Measurements from ENCODE around the gene SLC9A9. TPM values are rescaled to one million over a fixed set of nuclear protein-coding genes. Genes with fewer than 3 reads are reported as not detected.

Gene SLC9A9
- total and polyA plus RNA-seq, 9 of the 15 experiments (the other 6 are each of a cell fraction or from before 2014, with no cell fraction given): 0.03 to 0.13 TPM; not detected in 7

DNA sequence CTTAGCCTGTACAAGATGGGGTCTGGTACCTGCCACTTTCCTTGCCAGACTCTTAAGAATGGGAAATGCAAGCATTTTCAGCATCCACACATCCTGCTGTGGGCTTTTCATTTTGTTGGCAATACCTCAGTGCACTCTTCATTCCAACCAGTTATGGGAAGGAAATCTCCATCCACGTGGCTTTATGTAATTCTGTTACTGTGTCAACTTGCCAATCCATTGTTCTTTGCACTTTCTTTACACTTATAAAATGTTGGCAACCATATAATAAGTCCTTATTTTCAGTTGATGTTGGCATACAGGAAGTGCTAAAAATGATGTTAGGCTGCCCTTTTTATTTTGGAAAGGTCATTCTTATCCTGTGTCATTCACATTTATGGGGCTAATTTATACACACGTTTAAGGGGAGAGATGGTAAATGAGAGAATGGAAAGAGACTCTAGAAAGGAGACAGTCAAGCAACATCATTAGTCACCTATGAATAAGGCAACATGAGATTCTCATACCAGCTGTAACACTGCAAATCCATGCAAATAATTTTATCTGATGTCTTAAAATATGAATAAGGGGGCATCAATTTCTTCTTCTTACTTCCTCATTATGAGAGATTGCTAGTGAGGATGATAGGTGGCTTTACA lies 490.0 kb downstream of the SLC9A9 start:
- H3K9me1 ChIP-seq (ENCODE audit: control insufficient read depth, insufficient read depth, low read length): no peaks in the 10 kb centered on the region
- no peak for DNase-seq (ENCODE audit: extremely low read depth in 1 of 4, low spot score in 3 of 4)
- intact Hi-C loops (cut with micrococcal nuclease): no loop called here
- H3K9me3 ChIP-seq (replicated peaks; ENCODE audit: control insufficient read depth, insufficient read depth, low read depth, low read length): no peaks in the 10 kb centered on the region
- WGBS (ENCODE audit: insufficient coverage, low coverage, missing lambda C conversion rate): 4% methylated on average over 2 of the region's 2 CpGs
- H3K9ac ChIP-seq (ENCODE audit: insufficient read depth in 1 of 2, low read depth in 2 of 2, low read length in 2 of 2): no peak overlapping the region
- H4K20me1 ChIP-seq (replicated peaks; ENCODE audit: control insufficient read depth, insufficient read depth, low read length): no peaks in the 10 kb centered on the region
- TF ChIP-seq, protein P1, sequence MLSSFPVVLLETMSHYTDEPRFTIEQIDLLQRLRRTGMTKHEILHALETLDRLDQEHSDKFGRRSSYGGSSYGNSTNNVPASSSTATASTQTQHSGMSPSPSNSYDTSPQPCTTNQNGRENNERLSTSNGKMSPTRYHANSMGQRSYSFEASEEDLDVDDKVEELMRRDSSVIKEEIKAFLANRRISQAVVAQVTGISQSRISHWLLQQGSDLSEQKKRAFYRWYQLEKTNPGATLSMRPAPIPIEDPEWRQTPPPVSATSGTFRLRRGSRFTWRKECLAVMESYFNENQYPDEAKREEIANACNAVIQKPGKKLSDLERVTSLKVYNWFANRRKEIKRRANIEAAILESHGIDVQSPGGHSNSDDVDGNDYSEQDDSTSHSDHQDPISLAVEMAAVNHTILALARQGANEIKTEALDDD (IDR thresholded peaks at IDR 0.05): no peak
- TF ChIP-seq NCOA4 (IDR thresholded peaks at IDR 0.05; ENCODE audit: partially characterized antibody): no peak
- TF ChIP-seq, protein P2, sequence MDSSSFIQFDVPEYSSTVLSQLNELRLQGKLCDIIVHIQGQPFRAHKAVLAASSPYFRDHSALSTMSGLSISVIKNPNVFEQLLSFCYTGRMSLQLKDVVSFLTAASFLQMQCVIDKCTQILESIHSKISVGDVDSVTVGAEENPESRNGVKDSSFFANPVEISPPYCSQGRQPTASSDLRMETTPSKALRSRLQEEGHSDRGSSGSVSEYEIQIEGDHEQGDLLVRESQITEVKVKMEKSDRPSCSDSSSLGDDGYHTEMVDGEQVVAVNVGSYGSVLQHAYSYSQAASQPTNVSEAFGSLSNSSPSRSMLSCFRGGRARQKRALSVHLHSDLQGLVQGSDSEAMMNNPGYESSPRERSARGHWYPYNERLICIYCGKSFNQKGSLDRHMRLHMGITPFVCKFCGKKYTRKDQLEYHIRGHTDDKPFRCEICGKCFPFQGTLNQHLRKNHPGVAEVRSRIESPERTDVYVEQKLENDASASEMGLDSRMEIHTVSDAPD (CRISPR knock-in tag; IDR thresholded peaks at IDR 0.05): no peak
- TF ChIP-seq ZNF253 (CRISPR knock-in tag; conservative IDR thresholded peaks at IDR 0.05): no peak
- no peak for TF ChIP-seq TRIM28 (IDR thresholded peaks at IDR 0.05)
- no peak for ATAC-seq
- H3K4me1 ChIP-seq (replicated peaks in 1 of 2; ENCODE audit: control insufficient read depth in 2 of 2, insufficient read depth in 2 of 2, low read length in 2 of 2): peaks cover 6 to 20% of the 10 kb centered on the region in 2 experiments; a peak in 4 of 5 replicates
- no peaks in the 10 kb centered on the region for H3K79me2 ChIP-seq (ENCODE audit: control insufficient read depth, insufficient read depth, low read length)
- ChIA-PET CTCF (ENCODE audit: low intra/inter-chr PET ratio) (no interaction called here), POLR2A (no interaction called here)
- no peak overlapping the region for H3K4me3 ChIP-seq
- no peak overlapping the region for H3K4me2 ChIP-seq (ENCODE audit: insufficient read depth, low read length)
- BruUV-seq (replicated peaks): no TSS peak
- no peaks in the 10 kb centered on the region for H3K36me3 ChIP-seq (ENCODE audit: control insufficient read depth, insufficient read depth, low read length)
- FAIRE-seq: no peak
- no peak overlapping the region for H2AFZ ChIP-seq (ENCODE audit: low read depth, low read length)
- no peaks in the 10 kb centered on the region for H3K27me3 ChIP-seq (ENCODE audit: control insufficient read depth in 2 of 2, insufficient read depth in 2 of 2, low read length in 2 of 2)
- in situ Hi-C loops (cut with MboI): no loop called here
- H3K27ac ChIP-seq (ENCODE audit: extremely low read depth, low read depth, low read length): no peak overlapping the region
